Measurements from ENCODE around the gene STXBP1. TPM values are rescaled to one million over a fixed set of nuclear protein-coding genes. Genes with fewer than 3 reads are reported as not detected.
A peak's percentile ranks its signal among the peaks of the same experiment; 100 is the strongest.

The STXBP1 gene
- total and polyA plus RNA-seq, 7 experiments from 2014 or later = 3.0 to 17.8 (median 13.5) TPM

GRCh38 chr9:127692071-127692470 is 80.0 kb downstream of the STXBP1 start:
- DNase-seq (no peak), ATAC-seq (no peak)
- Histone ChIP-seq H3K36me3 (ENCODE audit: control insufficient read depth in 2 of 3, insufficient read depth in 3 of 3, low read length in 3 of 3) (no peaks in the 10 kb centered on the region), H3K27ac (ENCODE audit: low read depth, low read length) (no peak overlapping the region), H3K27me3 (ENCODE audit: control insufficient read depth in 2 of 2, insufficient read depth in 2 of 2, low read length in 2 of 2) (no peaks in the 10 kb centered on the region), H3K4me1 (ENCODE audit: control insufficient read depth in 2 of 2, insufficient read depth in 2 of 2, low read length in 2 of 2) (no peaks in the 10 kb centered on the region), H3K4me3 (ENCODE audit: low read length) (no peak overlapping the region), H3K9me3 (ENCODE audit: control insufficient read depth in 2 of 3, low read length in 3 of 3) (no peaks in the 10 kb centered on the region)
- no peak overlapping the region for H3K4me3 Mint-ChIP-seq
- H3K36me3 Mint-ChIP-seq = peaks cover 0 to 12% (median 0%) of the 10 kb centered on the region in 5 donors
- no peaks in the 10 kb centered on the region for H3K9me3 Mint-ChIP-seq
- peaks cover 0 to 7% (median 0%) of the 10 kb centered on the region in 7 donors for H3K4me1 Mint-ChIP-seq
- peak overlapping the region in 1 of 9 donors; percentile 57 for H3K27ac Mint-ChIP-seq
- no peaks in the 10 kb centered on the region for H3K27me3 Mint-ChIP-seq
- ChIA-PET POLR2A (no interaction called here), CTCF (interaction anchor here (0.6 to 1.4 kb wide), 2 partner anchors 229 to 280 kb away, joined by 3 to 4 read pairs; no protein-coding TSS in a partner anchor)
- intact Hi-C loops (cut with micrococcal nuclease) = no loop called here

- ATAC-seq = no peak
- POLR2A ChIA-PET = interaction anchor here (0.6 kb wide), 1 partner anchor 29 kb away, joined by 3 read pairs; no protein-coding TSS in a partner anchor
- no peak overlapping the region for H3K4me3 Mint-ChIP-seq
- peaks cover 0 to 12% (median 0%) of the 10 kb centered on the region in 5 donors for H3K36me3 Mint-ChIP-seq
- H3K9me3 Mint-ChIP-seq = no peaks in the 10 kb centered on the region
- Histone ChIP-seq H3K36me3 (ENCODE audit: control insufficient read depth in 2 of 3, insufficient read depth in 3 of 3, low read length in 3 of 3) (no peaks in the 10 kb centered on the region), H3K27ac (ENCODE audit: low read depth, low read length) (no peak overlapping the region), H3K27me3 (ENCODE audit: control insufficient read depth in 2 of 2, insufficient read depth in 2 of 2, low read length in 2 of 2) (no peaks in the 10 kb centered on the region), H3K9me3 (ENCODE audit: control insufficient read depth in 2 of 3, low read length in 3 of 3) (no peaks in the 10 kb centered on the region), H3K4me1 (ENCODE audit: control insufficient read depth in 2 of 2, insufficient read depth in 2 of 2, low read length in 2 of 2) (no peaks in the 10 kb centered on the region), H3K4me3 (ENCODE audit: low read length) (no peak overlapping the region)
- CTCF ChIA-PET = no interaction called here
- H3K4me1 Mint-ChIP-seq = peaks cover 0 to 7% (median 0%) of the 10 kb centered on the region in 7 donors
- no peak overlapping the region for H3K27ac Mint-ChIP-seq
- H3K27me3 Mint-ChIP-seq = peaks cover 0 to under 1% (median 0%) of the 10 kb centered on the region in 5 donors
- intact Hi-C loops (cut with micrococcal nuclease) = no loop called here
- no peak for DNase-seq
Observed at GRCh38 chr9:127693143-127693542, 81.1 kb downstream of the STXBP1 start.

GRCh38 chr9:127693697-127694096 is 81.6 kb downstream of the STXBP1 start:
- DNase-seq (no peak), ATAC-seq (no peak)
- Histone ChIP-seq H3K36me3 (ENCODE audit: control insufficient read depth in 2 of 3, insufficient read depth in 3 of 3, low read length in 3 of 3) (no peaks in the 10 kb centered on the region), H3K27me3 (ENCODE audit: control insufficient read depth in 2 of 2, insufficient read depth in 2 of 2, low read length in 2 of 2) (no peaks in the 10 kb centered on the region), H3K9me3 (ENCODE audit: control insufficient read depth in 2 of 3, low read length in 3 of 3) (no peaks in the 10 kb centered on the region), H3K4me3 (ENCODE audit: low read length) (no peak overlapping the region), H3K27ac (ENCODE audit: low read depth, low read length) (no peak overlapping the region), H3K4me1 (ENCODE audit: control insufficient read depth in 2 of 2, insufficient read depth in 2 of 2, low read length in 2 of 2) (no peaks in the 10 kb centered on the region)
- ChIA-PET POLR2A (interaction anchor here (0.6 kb wide), 1 partner anchor 28 kb away, joined by 3 read pairs; no protein-coding TSS in a partner anchor), CTCF (no interaction called here)
- Mint-ChIP-seq H3K4me1 (peaks cover 0 to 7% (median 0%) of the 10 kb centered on the region in 7 donors), H3K27ac (no peak overlapping the region), H3K27me3 (peaks cover 0 to 2% (median 0%) of the 10 kb centered on the region in 5 donors), H3K36me3 (peaks cover 0 to 12% (median 0%) of the 10 kb centered on the region in 5 donors), H3K4me3 (no peak overlapping the region), H3K9me3 (no peaks in the 10 kb centered on the region)
- intact Hi-C loops (cut with micrococcal nuclease) = no loop called here

- POLR2A ChIA-PET = no interaction called here
- H3K27me3 ChIP-seq (ENCODE audit: control insufficient read depth in 2 of 2, insufficient read depth in 2 of 2, low read length in 2 of 2) = no peaks in the 10 kb centered on the region
- DNase-seq (no peak), ATAC-seq (no peak)
- Mint-ChIP-seq H3K27me3 (peaks cover 0 to 2% (median 0%) of the 10 kb centered on the region in 5 donors), H3K27ac (no peak overlapping the region), H3K9me3 (no peaks in the 10 kb centered on the region), H3K4me3 (no peak overlapping the region), H3K36me3 (peaks cover 0 to 8% (median 0%) of the 10 kb centered on the region in 5 donors), H3K4me1 (peaks cover 5 to 12% (median 10%) of the 10 kb centered on the region in 7 donors)
- no peak overlapping the region for H3K4me3 ChIP-seq (ENCODE audit: low read length)
- no peak overlapping the region for H3K27ac ChIP-seq (ENCODE audit: low read depth, low read length)
- no peaks in the 10 kb centered on the region for H3K9me3 ChIP-seq (ENCODE audit: control insufficient read depth in 2 of 3, low read length in 3 of 3)
- CTCF ChIA-PET = no interaction called here
- no peaks in the 10 kb centered on the region for H3K36me3 ChIP-seq (ENCODE audit: control insufficient read depth in 2 of 3, insufficient read depth in 3 of 3, low read length in 3 of 3)
- H3K4me1 ChIP-seq (ENCODE audit: control insufficient read depth in 2 of 2, insufficient read depth in 2 of 2, low read length in 2 of 2) = peaks cover 6 to 7% of the 10 kb centered on the region in 2 donors
- intact Hi-C loops (cut with micrococcal nuclease) = no loop called here
Observed at GRCh38 chr9:127694890-127695720, 83.0 kb downstream of the STXBP1 start.

GRCh38 chr9:127697575-127697974 is 85.5 kb downstream of the STXBP1 start:
- no peaks in the 10 kb centered on the region for H3K27me3 ChIP-seq (ENCODE audit: control insufficient read depth in 2 of 2, insufficient read depth in 2 of 2, low read length in 2 of 2)
- Mint-ChIP-seq H3K9me3 (no peaks in the 10 kb centered on the region), H3K27ac (peak overlapping the region in 2 of 9 donors; percentile 16 to 65), H3K27me3 (peaks cover 0 to 2% (median 0%) of the 10 kb centered on the region in 5 donors), H3K36me3 (peaks cover 0 to 8% (median 0%) of the 10 kb centered on the region in 5 donors), H3K4me1 (peaks cover 5 to 13% (median 12%) of the 10 kb centered on the region in 7 donors), H3K4me3 (peak overlapping the region in 3 of 10 donors; percentile 19 to 59 (median 57))
- no peaks in the 10 kb centered on the region for H3K9me3 ChIP-seq (ENCODE audit: control insufficient read depth in 2 of 3, low read length in 3 of 3)
- no peak for ATAC-seq
- no peak for DNase-seq
- H3K27ac ChIP-seq (ENCODE audit: low read depth, low read length) = no peak overlapping the region
- H3K4me1 ChIP-seq (ENCODE audit: control insufficient read depth in 2 of 2, insufficient read depth in 2 of 2, low read length in 2 of 2) = peaks cover 6 to 7% of the 10 kb centered on the region in 2 donors
- intact Hi-C loops (cut with micrococcal nuclease) = no loop called here
- no peak overlapping the region for H3K4me3 ChIP-seq (ENCODE audit: low read length)
- H3K36me3 ChIP-seq (ENCODE audit: control insufficient read depth in 2 of 3, insufficient read depth in 3 of 3, low read length in 3 of 3) = no peaks in the 10 kb centered on the region
- ChIA-PET CTCF (interaction anchor here (0.7 kb wide), 1 partner anchor 203 kb away, joined by 3 read pairs; no protein-coding TSS in a partner anchor), POLR2A (interaction anchor here (1.1 kb wide), 1 partner anchor 12 kb away, joined by 4 read pairs; no protein-coding TSS in a partner anchor)

- Mint-ChIP-seq H3K9me3 (no peaks in the 10 kb centered on the region), H3K4me1 (peaks cover 5 to 13% (median 12%) of the 10 kb centered on the region in 7 donors), H3K4me3 (peak overlapping the region in 8 of 10 donors; percentile 4 to 86 (median 54)), H3K27me3 (peaks cover 0 to 2% (median 0%) of the 10 kb centered on the region in 5 donors), H3K36me3 (peaks cover 0 to 5% (median 0%) of the 10 kb centered on the region in 5 donors), H3K27ac (peak overlapping the region in 2 of 9 donors; percentile 16 to 65)
- intact Hi-C loops (cut with micrococcal nuclease) = loop anchor here (2.0 kb wide), 2 partner anchors 16 to 86 kb away; partner anchors contain the start of genes PTRH1 (in 1 of the 2) and STXBP1 (in 1 of the 2)
- H3K4me3 ChIP-seq (ENCODE audit: low read length) = no peak overlapping the region
- H3K36me3 ChIP-seq (ENCODE audit: control insufficient read depth in 2 of 3, insufficient read depth in 3 of 3, low read length in 3 of 3) = no peaks in the 10 kb centered on the region
- H3K4me1 ChIP-seq (ENCODE audit: control insufficient read depth in 2 of 2, insufficient read depth in 2 of 2, low read length in 2 of 2) = peaks cover 6 to 7% of the 10 kb centered on the region in 2 donors
- no peak overlapping the region for H3K27ac ChIP-seq (ENCODE audit: low read depth, low read length)
- DNase-seq (no peak), ATAC-seq (no peak)
- no peaks in the 10 kb centered on the region for H3K9me3 ChIP-seq (ENCODE audit: control insufficient read depth in 2 of 3, low read length in 3 of 3)
- POLR2A ChIA-PET = no interaction called here
- CTCF ChIA-PET = no interaction called here
- H3K27me3 ChIP-seq (ENCODE audit: control insufficient read depth in 2 of 2, insufficient read depth in 2 of 2, low read length in 2 of 2) = no peaks in the 10 kb centered on the region
Observed at GRCh38 chr9:127698386-127698785, 86.3 kb downstream of the STXBP1 start.
